IMR-90 (cell line): ENCODE data around the gene NAT14. TPM values are rescaled to one million over a fixed set of nuclear protein-coding genes. Genes with fewer than 3 reads are reported as not detected.

ENCODE experiments used
- ATAC-seq: fragments of 200-7000 bp; cut with Tn5 transposase; 2 replicates; pipeline ENCODE4 v1.9.1; 2020; ENCODE audit warnings: low read depth, mild to moderate bottlenecking, moderate library complexity
- BruUV-seq: library from RNA; stranded (reverse); fragments of 400-500 nt; replicated peaks from 2 replicates; lab custom pipeline; 2021; lab: Mats Ljungman, UMichigan
- CTCF ChIA-PET: fragments of 300-600 bp; formaldehyde crosslinking; extraction: SDS; loops from one replicate; lab custom pipeline; 2021; ENCODE audit warnings: antibody characterized with exemption; lab: Yijun Ruan, JAX
- POLR2A ChIA-PET: fragments of 300-600 bp; sonication (Branson Sonifier 250); formaldehyde crosslinking; loops from one replicate; lab custom pipeline; 2022; ENCODE audit warnings: antibody characterized with exemption; ENCODE audit not compliant: unreplicated experiment; lab: Charles Lee
- DNase-seq: peaks from one replicate; pipeline ENCODE4 v3.0.0; 2013
- H2AFZ ChIP-seq: replicated peaks from 2 replicates; pipeline ENCODE3; 2013; ENCODE audit warnings: low read length, mild to moderate bottlenecking; ENCODE audit not compliant: poor library complexity
- H2AK5ac ChIP-seq: 2 replicates; pipeline ENCODE4 v1.6.1; 2013; ENCODE audit warnings: low read depth, low read length, inconsistent platforms
- H2AK9ac ChIP-seq: replicated peaks from 2 replicates; pipeline ENCODE3; 2013; ENCODE audit warnings: mild to moderate bottlenecking, low read depth, low read length, moderate library complexity; ENCODE audit not compliant: poor library complexity
- H2BK120ac ChIP-seq: 2 replicates; pipeline ENCODE4 v1.6.1; 2013; ENCODE audit warnings: low read depth, low read length, inconsistent platforms
- H2BK15ac ChIP-seq: 3 replicates; pipeline ENCODE4 v1.6.1; 2013; ENCODE audit warnings: low read depth, low read length, inconsistent platforms
- H2BK20ac ChIP-seq: 2 replicates; pipeline ENCODE4 v1.6.1; 2013; ENCODE audit warnings: low read depth, mild to moderate bottlenecking, inconsistent platforms, low read length, moderate library complexity
- H2BK5ac ChIP-seq: 2 replicates; pipeline ENCODE4 v1.6.1; 2013; ENCODE audit warnings: mild to moderate bottlenecking, low read depth, low read length, inconsistent platforms; ENCODE audit not compliant: poor library complexity, severe bottlenecking
- H3K14ac ChIP-seq: replicated peaks from 2 replicates; pipeline ENCODE4 v1.6.1; 2013; ENCODE audit warnings: low read depth, low read length, inconsistent platforms
- H3K18ac ChIP-seq: 2 replicates; pipeline ENCODE4 v1.6.1; 2013; ENCODE audit warnings: low read depth, low read length, control low read depth
- H3K23ac ChIP-seq: 2 replicates; pipeline ENCODE4 v1.6.1; 2013; ENCODE audit warnings: low read depth, low read length, inconsistent platforms
- H3K27ac ChIP-seq: 2 replicates; pipeline ENCODE4 v1.5.1; 2013; ENCODE audit warnings: mild to moderate bottlenecking, control low read depth, low read length; ENCODE audit not compliant: insufficient read depth
- H3K27me3 ChIP-seq: 2 replicates; pipeline ENCODE4 v1.6.1; 2013; ENCODE audit warnings: low read length; ENCODE audit not compliant: control insufficient read depth, insufficient read depth
- H3K36me3 ChIP-seq: 2 replicates; pipeline ENCODE4 v1.6.1; 2013; ENCODE audit warnings: low read length, mixed read lengths; ENCODE audit not compliant: control insufficient read depth, insufficient read depth
- H3K4ac ChIP-seq: 2 replicates; pipeline ENCODE4 v1.6.1; 2013; ENCODE audit warnings: low read depth, low read length, inconsistent platforms
- H3K4me1 ChIP-seq: 2 replicates; pipeline ENCODE4 v1.6.1; 2013; ENCODE audit warnings: low read length, mixed read lengths; ENCODE audit not compliant: control insufficient read depth, insufficient read depth
- H3K4me2 ChIP-seq: 2 replicates; pipeline ENCODE4 v1.6.1; 2013; ENCODE audit warnings: low read depth, mild to moderate bottlenecking, control low read depth, low read length, moderate library complexity
- H3K4me3 ChIP-seq: 2 replicates; pipeline ENCODE4 v1.5.1; 2013; ENCODE audit warnings: low read depth, mild to moderate bottlenecking, control low read depth, low read length, moderate library complexity; ENCODE audit not compliant: insufficient read depth
- H3K56ac ChIP-seq: 2 replicates; pipeline ENCODE4 v1.6.1; 2013; ENCODE audit warnings: low read length, inconsistent platforms; ENCODE audit not compliant: insufficient read depth; ENCODE audit errors: extremely low read depth
- H3K79me1 ChIP-seq, 2 experiments: 2 replicates each; pipeline ENCODE4 v1.6.1; 2013; ENCODE audit warnings: low read length in 2 of 2, inconsistent platforms in 1 of 2, low read depth in 1 of 2
- H3K9ac ChIP-seq: 2 replicates; pipeline ENCODE4 v1.6.1; 2013; ENCODE audit warnings: low read depth, low read length, control low read depth
- H3K9me1 ChIP-seq: 2 replicates; pipeline ENCODE4 v1.6.1; 2013; ENCODE audit warnings: low read length, inconsistent platforms; ENCODE audit not compliant: insufficient read depth
- H3K9me3 ChIP-seq: 2 replicates; pipeline ENCODE4 v1.6.1; 2013; ENCODE audit warnings: low read length; ENCODE audit not compliant: control insufficient read depth, insufficient read depth
- H4K20me1 ChIP-seq: 2 replicates; pipeline ENCODE4 v1.6.1; 2013; ENCODE audit warnings: low read length, inconsistent platforms; ENCODE audit not compliant: insufficient read depth
- H4K5ac ChIP-seq: 2 replicates; pipeline ENCODE4 v1.6.1; 2013; ENCODE audit warnings: mild to moderate bottlenecking, low read depth, low read length, control low read depth
- H4K8ac ChIP-seq, 2 experiments: 2 replicates each; pipeline ENCODE4 v1.6.1; 2013; ENCODE audit warnings: low read depth in 2 of 2, low read length in 2 of 2, control low read depth in 1 of 2, inconsistent platforms in 1 of 2
- H4K91ac ChIP-seq: 2 replicates; pipeline ENCODE4 v1.6.1; 2013; ENCODE audit warnings: low read depth, low read length, inconsistent platforms; ENCODE audit not compliant: insufficient read depth
- BHLHE40 ChIP-seq: fragments of 150-350 bp; IDR thresholded peaks from 2 replicates; pipeline ENCODE4 v1.6.1; 2016; ENCODE audit warnings: mild to moderate bottlenecking, low read depth, low read length
- FOS ChIP-seq: fragments of 150-350 bp; IDR thresholded peaks from 2 replicates; pipeline ENCODE4 v1.6.1; 2016; ENCODE audit warnings: low read depth, low read length
- MXI1 ChIP-seq: IDR thresholded peaks from 2 replicates; pipeline ENCODE4 v1.6.1; 2012; ENCODE audit warnings: low read depth, mild to moderate bottlenecking, low read length, moderate library complexity, borderline replicate concordance
- NFE2L2 ChIP-seq: fragments of 150-350 bp; IDR thresholded peaks from 2 replicates; pipeline ENCODE4 v1.6.1; 2016; ENCODE audit warnings: low read depth, mild to moderate bottlenecking, low read length
- RAD21 ChIP-seq: IDR thresholded peaks from 2 replicates; pipeline ENCODE4 v1.6.1; 2012; ENCODE audit warnings: low read length, improper control_type of control experiment
- RCOR1 ChIP-seq: IDR thresholded peaks from 2 replicates; pipeline ENCODE4 v1.6.1; 2012; ENCODE audit warnings: mild to moderate bottlenecking, low read length, improper control_type of control experiment; ENCODE audit not compliant: insufficient replicate concordance
- RFX5 ChIP-seq: IDR thresholded peaks from 2 replicates; pipeline ENCODE4 v1.8.0; 2012; ENCODE audit warnings: low read depth, mild to moderate bottlenecking, low read length, moderate library complexity
- WGBS, 2 experiments: methylation state at CpG; one replicate each; pipeline versions ENCODE4 v1.1.5 to v1.1.7; 2013; ENCODE audit warnings: missing lambda C conversion rate in 2 of 2; ENCODE audit not compliant: insufficient read length in 1 of 2; ENCODE audit errors: extremely low coverage in 2 of 2; 5-methylcytosine and 5-hydroxymethylcytosine counted together
- dilution Hi-C: fragments of 300-500 bp; cut with HindIII; formaldehyde crosslinking; loops from one replicate; pipeline ENCODE4 v1.14.3; 2018; ENCODE audit warnings: low sequenced_read_pairs; ENCODE audit not compliant: unreplicated experiment
- in situ Hi-C: fragments of 300-500 bp; cut with MboI; formaldehyde crosslinking; loops from 3 replicates; pipeline ENCODE4 v1.14.3; 2019; ENCODE audit warnings: low sequenced_read_pairs, inconsistent platforms, mixed read lengths
- intact Hi-C: fragments of 100-400 bp; cut with micrococcal nuclease; formaldehyde crosslinking; loops from 2 replicates; pipeline ENCODE4 v1.10.0; 2022
- polyA plus RNA-seq, 3 experiments: library from polyadenylated mRNA; depleted of rRNA; stranded (reverse); fragments of >200 nt; gene quantifications; 2 replicates each; pipeline ENCODE4 v1.2.3, GENCODE V29; 2012; ENCODE audit warnings: low replicate concordance in 1 of 3
- total RNA-seq: library from RNA; depleted of rRNA; stranded (reverse); fragments of >200 nt; gene quantifications from 2 replicates; pipeline ENCODE4 v1.2.3, GENCODE V29; 2012
- TF ChIP-seq, protein P1 (sequence below): fragments of 150-350 bp; IDR thresholded peaks from 2 replicates; pipeline ENCODE4 v1.6.1; 2016; ENCODE audit warnings: low read depth, mild to moderate bottlenecking, low read length, moderate library complexity, borderline replicate concordance

NAT14 gene
- total and polyA plus RNA-seq, 2 of the 4 experiments (the other 2 are of a cell fraction), result 4.3 to 41.2 TPM

- Histone ChIP-seq H3K27ac (no peak overlapping the region), H2BK120ac (no peak overlapping the region), H3K4me2 (no peak overlapping the region), H3K36me3 (no peaks in the 10 kb centered on the region), H3K4ac (no peak overlapping the region), H4K8ac (no peak overlapping the region), H2AFZ (peak overlapping the region; percentile 8), H3K9me3 (no peaks in the 10 kb centered on the region), H3K4me1 (no peaks in the 10 kb centered on the region), H3K14ac (no peak overlapping the region), H2BK20ac (no peak overlapping the region), H3K79me1 (no peaks in the 10 kb centered on the region), H2BK5ac (no peak overlapping the region), H3K18ac (no peak overlapping the region), H3K9ac (no peak overlapping the region), H3K4me3 (no peak overlapping the region), H2AK5ac (no peak overlapping the region), H2BK15ac (no peak overlapping the region), H3K27me3 (peaks cover 60% of the 10 kb centered on the region), H4K20me1 (no peaks in the 10 kb centered on the region), H4K91ac (no peak overlapping the region), H3K9me1 (no peaks in the 10 kb centered on the region; the same call in 1 of the 2 replicates), H2AK9ac (no peak overlapping the region), H3K23ac (no peak overlapping the region), H3K56ac (no peak overlapping the region), H4K5ac (no peak overlapping the region)
- no peak for TF ChIP-seq FOS
- no peak for TF ChIP-seq BHLHE40
- TF ChIP-seq RCOR1, result no peak
- no peak for TF ChIP-seq RAD21
- TF ChIP-seq RFX5, result no peak
- TF ChIP-seq, protein P1, sequence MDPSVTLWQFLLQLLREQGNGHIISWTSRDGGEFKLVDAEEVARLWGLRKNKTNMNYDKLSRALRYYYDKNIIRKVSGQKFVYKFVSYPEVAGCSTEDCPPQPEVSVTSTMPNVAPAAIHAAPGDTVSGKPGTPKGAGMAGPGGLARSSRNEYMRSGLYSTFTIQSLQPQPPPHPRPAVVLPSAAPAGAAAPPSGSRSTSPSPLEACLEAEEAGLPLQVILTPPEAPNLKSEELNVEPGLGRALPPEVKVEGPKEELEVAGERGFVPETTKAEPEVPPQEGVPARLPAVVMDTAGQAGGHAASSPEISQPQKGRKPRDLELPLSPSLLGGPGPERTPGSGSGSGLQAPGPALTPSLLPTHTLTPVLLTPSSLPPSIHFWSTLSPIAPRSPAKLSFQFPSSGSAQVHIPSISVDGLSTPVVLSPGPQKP, result no peak
- no peak for TF ChIP-seq NFE2L2
- TF ChIP-seq MXI1, result no peak
- ATAC-seq (no peak), DNase-seq (no peak)
- no TSS peak for BruUV-seq
- ChIA-PET POLR2A (no interaction called here), CTCF (no interaction called here)
- intact Hi-C loops, result no loop called here
- dilution Hi-C loops, result no loop called here
- in situ Hi-C loops, result no loop called here
- WGBS, 2 experiments, result 7% methylated on average over 11 of the region's 39 CpGs; no CpG with 5 or more reads in 1 of the 2 experiments
These were observed 44.4 kb upstream of the NAT14 start for GRCh38 chr19:55440411-55441105.
